ENCODE data around the gene ARNT2.

Gene ARNT2

GRCh38 chr15:80444680-80445251 is 40.6 kb downstream of the ARNT2 start:
- no peak for DNase-seq

- no peak for DNase-seq
These were observed 41.3 kb downstream of the ARNT2 start for GRCh38 chr15:80445300-80446041.

GRCh38 chr15:80447077-80447476 is 42.9 kb downstream of the ARNT2 start:
- DNase-seq = no peak

GRCh38 chr15:80449825-80450224 is 45.6 kb downstream of the ARNT2 start:
- DNase-seq = no peak

GRCh38 chr15:80450811-80451321 is 46.7 kb downstream of the ARNT2 start:
- no peak for DNase-seq

- DNase-seq = no peak
These were observed 48.0 kb downstream of the ARNT2 start for GRCh38 chr15:80452166-80452565.

GRCh38 chr15:80455051-80455648 is 51.0 kb downstream of the ARNT2 start:
- no peak for DNase-seq

- peak; percentile 51 to 55 for DNase-seq
These were observed 51.7 kb downstream of the ARNT2 start for GRCh38 chr15:80455668-80456442.

GRCh38 chr15:80456517-80457492 is 52.6 kb downstream of the ARNT2 start:
- DNase-seq = no peak

GRCh38 chr15:80457896-80458295 is 53.7 kb downstream of the ARNT2 start:
- DNase-seq = no peak

- no peak for DNase-seq
These were observed 54.4 kb downstream of the ARNT2 start for GRCh38 chr15:80458580-80458979.

GRCh38 chr15:80459380-80459779 is 55.2 kb downstream of the ARNT2 start:
- DNase-seq = no peak

GRCh38 chr15:80459818-80460217 is 55.6 kb downstream of the ARNT2 start:
- DNase-seq = no peak

GRCh38 chr15:80461356-80462095 is 57.3 kb downstream of the ARNT2 start:
- no peak for DNase-seq

GRCh38 chr15:80462111-80462510 is 57.9 kb downstream of the ARNT2 start:
- no peak for DNase-seq

- no peak for DNase-seq
These were observed 58.8 kb downstream of the ARNT2 start for GRCh38 chr15:80462836-80463512.

- DNase-seq = no peak
These were observed 60.9 kb downstream of the ARNT2 start for GRCh38 chr15:80464951-80465625.

- DNase-seq = no peak
These were observed 61.4 kb downstream of the ARNT2 start for GRCh38 chr15:80465626-80466005.

GRCh38 chr15:80466543-80466942 is 62.4 kb downstream of the ARNT2 start:
- DNase-seq = no peak

GRCh38 chr15:80467311-80467714 is 63.1 kb downstream of the ARNT2 start:
- DNase-seq = no peak
